IPS-15b (cell line): ENCODE data around the gene PSMC3.

Experiments
- H3K27me3 ChIP-seq: one replicate; pipeline ENCODE4 v1.6.1; 2013; ENCODE audit warnings: low read length; ENCODE audit not compliant: control insufficient read depth, insufficient read depth
- H3K36me3 ChIP-seq: one replicate; pipeline ENCODE4 v1.6.1; 2013; ENCODE audit warnings: low read length; ENCODE audit not compliant: control insufficient read depth, insufficient read depth
- H3K4me1 ChIP-seq: one replicate; pipeline ENCODE4 v1.6.1; 2013; ENCODE audit warnings: mild to moderate bottlenecking, low read length; ENCODE audit not compliant: control insufficient read depth, insufficient read depth
- H3K4me3 ChIP-seq: one replicate; pipeline ENCODE4 v1.5.1; 2013; ENCODE audit warnings: low read depth, low read length
- H3K9ac ChIP-seq: one replicate; pipeline ENCODE4 v1.6.1; 2013; ENCODE audit warnings: low read depth, mild to moderate bottlenecking, low read length
- H3K9me3 ChIP-seq: one replicate; pipeline ENCODE4 v1.6.1; 2013; ENCODE audit warnings: mild to moderate bottlenecking, low read length; ENCODE audit not compliant: control insufficient read depth, insufficient read depth

Gene PSMC3

DNA sequence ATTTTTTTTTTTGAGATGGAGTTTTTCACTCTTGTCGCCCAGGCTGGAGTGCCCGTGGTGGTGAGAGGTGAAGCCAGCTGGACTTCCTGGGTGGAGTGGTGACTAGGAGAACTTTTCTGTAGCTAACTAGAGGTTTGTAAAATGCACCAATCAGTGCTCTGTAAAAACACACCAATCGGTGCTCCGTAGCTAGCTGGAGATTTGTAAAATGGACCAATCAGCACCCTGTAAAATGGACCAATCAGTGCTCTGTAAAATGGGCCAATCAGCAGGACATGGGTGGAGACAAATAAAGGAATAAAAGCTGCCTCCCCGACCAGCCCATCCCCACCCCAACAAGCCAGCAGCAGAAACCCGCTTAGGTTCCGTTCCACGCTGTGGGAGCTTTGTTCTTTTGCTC lies 27.1 kb upstream of the PSMC3 start:
- no peaks in the 10 kb centered on the region for H3K27me3 ChIP-seq
- no peaks in the 10 kb centered on the region for H3K36me3 ChIP-seq
- no peaks in the 10 kb centered on the region for H3K9me3 ChIP-seq

DNA sequence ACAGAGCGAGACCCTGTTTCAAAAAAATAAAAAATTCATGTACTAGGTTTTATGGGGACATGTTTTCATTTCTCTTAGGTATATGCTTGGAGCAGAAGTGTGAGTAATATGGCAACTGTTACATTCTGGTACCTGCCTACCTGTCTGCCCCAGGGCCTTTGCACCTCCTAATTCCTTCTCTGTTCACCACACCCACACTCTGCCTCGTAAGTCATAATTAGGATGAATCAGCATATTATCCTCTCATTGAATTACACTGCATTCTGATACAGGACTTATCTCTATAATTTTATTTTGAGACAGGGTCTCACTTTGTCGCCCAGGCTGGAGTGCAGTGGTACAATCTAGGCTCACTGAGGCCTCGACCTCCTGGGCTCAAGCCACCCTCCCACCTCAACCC lies 25.8 kb upstream of the PSMC3 start:
- Histone ChIP-seq H3K27me3 (no peaks in the 10 kb centered on the region), H3K9ac (no peak overlapping the region), H3K36me3 (no peaks in the 10 kb centered on the region), H3K9me3 (no peaks in the 10 kb centered on the region), H3K4me1 (no peaks in the 10 kb centered on the region), H3K4me3 (no peak overlapping the region)

More for the DNA sequence above, 27.1 kb upstream of the PSMC3 start:
- Histone ChIP-seq H3K4me1 (no peaks in the 10 kb centered on the region), H3K4me3 (no peak overlapping the region), H3K9ac (no peak overlapping the region)

DNA sequence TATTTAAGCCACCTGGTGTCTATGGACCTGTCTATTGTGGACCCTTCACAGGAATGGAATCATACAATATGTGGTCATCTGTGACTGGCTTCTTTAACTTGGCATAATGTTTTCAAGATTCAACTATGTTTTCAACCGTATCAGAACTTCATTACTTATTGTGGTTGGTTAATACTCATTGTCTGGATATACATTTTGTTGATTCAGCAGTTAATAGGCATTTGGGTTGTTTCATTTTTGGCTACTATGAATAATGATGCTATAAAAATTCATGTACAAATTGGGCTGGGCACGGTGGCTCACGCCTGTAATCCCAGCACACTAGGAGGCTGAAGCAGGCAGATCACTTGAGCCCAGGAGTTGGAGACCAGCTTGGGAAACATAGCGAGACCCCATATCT lies 25.2 kb upstream of the PSMC3 start:
- no peak overlapping the region for H3K9ac ChIP-seq
- H3K36me3 ChIP-seq: no peaks in the 10 kb centered on the region
- no peaks in the 10 kb centered on the region for H3K27me3 ChIP-seq
- H3K4me3 ChIP-seq: no peak overlapping the region
- H3K4me1 ChIP-seq: no peaks in the 10 kb centered on the region
- H3K9me3 ChIP-seq: no peaks in the 10 kb centered on the region

DNA sequence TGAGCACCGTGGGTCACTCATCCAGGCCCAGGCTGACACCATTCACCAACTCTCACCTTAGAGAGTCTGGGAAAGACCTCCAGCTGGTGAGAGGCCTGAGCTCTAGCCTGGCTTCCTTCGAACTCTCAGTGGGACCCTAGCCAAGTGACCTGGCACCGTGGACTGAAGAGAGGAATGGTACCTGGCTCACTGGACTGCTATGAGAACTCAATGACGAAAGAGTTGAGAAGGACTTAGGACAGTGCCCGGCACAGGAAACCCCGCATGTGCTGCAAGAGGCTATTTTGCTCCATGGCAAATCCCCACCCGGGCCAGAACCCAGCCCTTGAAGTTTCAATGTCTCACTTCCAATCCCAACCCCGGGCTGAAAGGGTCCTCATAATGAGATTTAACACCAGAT lies 23.3 kb upstream of the PSMC3 start:
- Histone ChIP-seq H3K4me1 (no peaks in the 10 kb centered on the region), H3K9ac (no peak overlapping the region), H3K27me3 (no peaks in the 10 kb centered on the region), H3K9me3 (no peaks in the 10 kb centered on the region), H3K36me3 (no peaks in the 10 kb centered on the region), H3K4me3 (no peak overlapping the region)

DNA sequence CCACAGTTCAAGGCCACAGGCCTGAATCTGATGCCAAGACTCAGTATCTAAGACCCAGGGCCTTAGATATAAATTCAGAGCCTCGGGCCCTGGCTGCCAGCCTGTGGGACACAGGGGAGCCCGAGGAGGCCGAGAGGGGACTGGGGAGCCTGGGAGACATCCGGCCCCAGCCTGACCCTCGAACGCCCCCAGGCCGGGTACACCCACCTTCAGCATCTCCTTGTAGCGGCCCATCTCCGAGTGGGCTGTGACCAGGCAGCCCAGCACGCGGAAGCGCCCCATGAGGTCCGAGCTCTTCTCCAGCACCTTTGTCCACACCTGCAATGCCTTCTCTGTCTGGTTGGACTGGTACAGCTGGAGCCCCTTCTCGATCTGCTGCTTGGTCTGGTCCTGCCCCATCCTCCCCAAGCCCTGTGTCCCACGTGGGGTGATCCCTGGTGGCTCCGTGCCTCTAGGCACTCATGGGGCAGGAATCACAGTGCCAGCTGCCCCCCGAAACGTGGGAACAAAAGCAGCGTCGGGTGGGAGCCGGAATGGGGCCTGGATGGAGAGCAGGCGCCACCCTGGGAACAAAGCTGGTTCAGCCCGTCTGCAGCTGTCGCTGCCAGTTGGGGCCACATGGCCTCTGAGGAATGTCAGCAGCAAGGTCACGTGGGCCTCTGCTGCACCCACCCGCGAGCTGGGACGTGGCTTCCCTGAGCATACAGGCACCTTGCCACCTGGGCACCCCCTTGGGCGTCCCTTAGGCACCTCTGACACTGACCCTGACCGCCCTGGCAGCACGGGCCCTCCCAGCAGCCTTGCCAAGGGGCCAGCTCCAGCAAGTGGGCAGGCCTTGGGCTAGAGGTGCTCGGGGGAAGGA lies 22.6 kb upstream of the PSMC3 start, which contains the start of gene RAPSN:
Gene RAPSN (minus strand): TSS at position 571 of the 862 bp plus-strand sequence. CDS start 172 bp downstream, at position 399.
- Histone ChIP-seq H3K27me3 (no peaks in the 10 kb centered on the region), H3K36me3 (no peaks in the 10 kb centered on the region), H3K4me3 (no peak within 1 kb of the TSS), H3K4me1 (no peaks in the 10 kb centered on the region), H3K9me3 (no peaks in the 10 kb centered on the region), H3K9ac (no peak within 1 kb of the TSS)

DNA sequence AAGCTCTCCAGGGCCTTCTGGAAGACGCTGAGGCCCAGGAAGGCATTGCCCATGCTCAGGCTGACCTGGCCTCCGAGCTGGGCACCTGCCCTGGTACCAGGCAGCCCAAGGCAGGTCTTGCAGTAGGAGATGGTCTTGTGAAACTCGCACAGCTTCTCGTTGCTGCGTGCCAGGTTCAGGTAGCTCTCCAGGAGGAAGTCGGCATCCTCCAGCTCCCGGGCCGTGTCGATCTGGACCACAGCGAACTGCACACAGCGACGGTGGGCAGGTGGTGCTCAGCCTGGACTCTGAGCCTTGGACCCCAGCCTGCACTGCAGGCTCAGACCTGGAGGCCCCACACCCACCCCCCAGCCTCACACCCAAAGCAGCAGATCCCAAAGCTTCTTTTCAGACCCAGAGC lies 21.7 kb upstream of the PSMC3 start:
- H3K27me3 ChIP-seq: no peaks in the 10 kb centered on the region
- no peaks in the 10 kb centered on the region for H3K36me3 ChIP-seq
- no peaks in the 10 kb centered on the region for H3K4me1 ChIP-seq
- no peak overlapping the region for H3K4me3 ChIP-seq
- H3K9ac ChIP-seq: no peak overlapping the region
- no peaks in the 10 kb centered on the region for H3K9me3 ChIP-seq

DNA sequence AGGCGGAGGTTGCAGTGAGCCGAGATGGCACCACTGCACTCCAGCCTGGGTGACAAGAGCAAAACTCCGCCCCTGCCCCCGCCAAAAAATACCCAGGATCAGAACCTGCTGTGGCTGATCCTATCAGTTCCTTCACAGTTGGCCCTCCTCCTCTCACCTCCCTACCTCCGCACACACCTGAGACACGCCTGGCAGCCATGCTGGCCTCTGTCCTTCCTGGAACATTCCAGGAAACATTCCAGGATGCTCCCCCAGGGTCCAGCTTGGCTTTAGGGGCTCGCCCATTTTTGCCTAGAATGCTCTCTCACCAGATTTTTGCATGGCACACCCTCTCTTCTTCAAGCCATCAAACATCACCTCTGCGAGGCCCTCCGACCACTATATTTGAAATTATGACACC lies 20.6 kb upstream of the PSMC3 start:
- H3K9me3 ChIP-seq: no peaks in the 10 kb centered on the region
- no peaks in the 10 kb centered on the region for H3K27me3 ChIP-seq
- H3K4me3 ChIP-seq: no peak overlapping the region
- no peaks in the 10 kb centered on the region for H3K36me3 ChIP-seq
- H3K9ac ChIP-seq: no peak overlapping the region
- H3K4me1 ChIP-seq: no peaks in the 10 kb centered on the region

DNA sequence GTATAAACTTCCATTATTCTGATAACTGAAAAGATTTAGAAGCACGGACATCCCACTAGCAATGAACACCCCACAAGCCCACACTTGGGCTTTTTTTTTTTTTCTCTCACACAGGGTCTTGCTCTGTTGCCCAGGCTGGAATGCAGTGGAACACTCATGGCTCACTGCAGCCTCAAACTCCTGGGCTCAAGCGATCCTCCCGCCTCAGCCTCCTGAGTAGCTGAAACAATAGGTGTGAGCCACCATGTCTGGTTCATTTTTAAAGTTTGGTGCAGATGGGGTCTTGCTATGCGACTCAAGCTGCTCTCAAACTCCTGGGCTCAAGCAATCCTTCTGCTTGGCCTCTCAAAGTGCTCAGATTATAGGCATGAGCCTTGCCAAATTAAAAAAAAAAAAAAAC lies 19.6 kb upstream of the PSMC3 start:
- Histone ChIP-seq H3K36me3 (no peaks in the 10 kb centered on the region), H3K4me1 (no peaks in the 10 kb centered on the region), H3K27me3 (no peaks in the 10 kb centered on the region), H3K9me3 (no peaks in the 10 kb centered on the region), H3K9ac (no peak overlapping the region), H3K4me3 (no peak overlapping the region)

DNA sequence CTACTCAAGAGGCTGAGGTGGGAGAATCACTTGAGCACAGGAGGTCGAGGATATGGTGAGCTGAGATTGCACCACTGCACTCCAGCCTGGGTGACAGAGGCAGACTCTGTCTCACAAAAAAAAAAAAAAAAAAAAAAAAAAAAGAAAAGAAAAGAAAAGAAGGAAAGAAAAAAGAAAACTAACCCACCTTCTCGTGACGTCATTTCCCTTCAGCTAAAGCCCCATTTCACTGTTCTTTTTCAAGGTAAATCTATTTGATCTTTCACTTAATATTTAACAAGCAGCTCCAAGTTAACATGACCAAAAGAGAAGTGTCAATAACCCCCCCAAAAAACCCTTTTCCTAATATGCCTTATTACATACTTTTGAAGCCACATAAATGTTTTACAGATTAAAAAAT lies 17.6 kb upstream of the PSMC3 start:
- Histone ChIP-seq H3K36me3 (no peaks in the 10 kb centered on the region), H3K9ac (no peak overlapping the region), H3K27me3 (no peaks in the 10 kb centered on the region), H3K4me3 (no peak overlapping the region), H3K9me3 (no peaks in the 10 kb centered on the region), H3K4me1 (no peaks in the 10 kb centered on the region)

DNA sequence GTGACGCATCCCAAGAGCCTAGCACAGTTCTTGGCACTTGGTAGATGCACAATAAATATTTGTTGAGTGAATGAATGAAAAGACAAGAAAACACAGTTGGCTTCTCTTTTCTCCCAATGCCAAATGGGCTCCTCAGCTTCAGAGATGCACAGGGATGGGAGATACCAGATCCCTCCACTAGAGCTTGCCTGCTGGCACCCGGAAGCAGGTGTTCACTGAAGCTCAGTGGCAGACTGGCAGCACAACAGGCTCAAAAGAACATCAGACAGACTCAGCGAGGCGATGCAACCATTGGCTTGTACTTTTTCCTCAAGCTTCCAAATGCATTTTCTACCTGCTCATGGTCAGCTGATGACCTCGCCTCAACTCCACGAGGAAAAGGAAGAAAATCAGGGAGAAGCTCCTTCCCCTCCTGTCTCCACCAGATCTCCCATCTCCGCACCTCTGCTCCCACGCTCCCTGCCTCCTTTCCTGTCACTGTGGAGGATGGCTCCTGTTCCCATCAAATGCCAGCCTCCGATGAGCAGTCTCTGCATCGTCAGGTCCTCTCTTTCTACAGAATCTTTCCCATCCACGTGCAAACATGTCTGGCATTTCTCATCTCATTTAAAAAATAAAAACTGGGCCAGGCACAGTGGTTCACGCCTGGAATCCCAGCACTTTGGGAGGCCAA lies 16.9 kb upstream of the PSMC3 start:
- Histone ChIP-seq H3K27me3 (no peaks in the 10 kb centered on the region), H3K4me3 (no peak overlapping the region), H3K9ac (no peak overlapping the region), H3K4me1 (no peaks in the 10 kb centered on the region), H3K9me3 (no peaks in the 10 kb centered on the region), H3K36me3 (no peaks in the 10 kb centered on the region)

DNA sequence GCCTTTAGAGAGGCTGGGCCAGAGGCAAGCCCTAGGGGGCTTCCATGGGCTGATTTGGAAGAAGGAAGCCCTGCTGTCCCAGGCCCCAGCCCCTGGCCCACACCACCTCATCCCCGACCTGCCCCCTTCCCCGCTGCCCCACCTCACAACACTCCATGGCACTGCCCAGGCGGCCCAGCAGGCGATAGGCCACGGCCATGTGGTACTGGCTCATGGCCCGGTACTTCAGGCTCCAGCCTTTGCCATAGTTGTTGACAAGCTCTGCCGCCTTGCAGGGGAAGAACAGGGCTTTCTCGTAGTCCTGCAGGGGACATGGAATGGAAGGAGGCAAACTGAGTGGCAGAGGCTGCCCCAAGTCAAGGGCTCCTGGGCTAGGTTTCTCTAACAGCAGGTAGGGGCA lies 16.3 kb upstream of the PSMC3 start:
- Histone ChIP-seq H3K4me1 (no peaks in the 10 kb centered on the region), H3K9ac (no peak overlapping the region), H3K9me3 (no peaks in the 10 kb centered on the region), H3K36me3 (no peaks in the 10 kb centered on the region), H3K27me3 (no peaks in the 10 kb centered on the region), H3K4me3 (no peak overlapping the region)

DNA sequence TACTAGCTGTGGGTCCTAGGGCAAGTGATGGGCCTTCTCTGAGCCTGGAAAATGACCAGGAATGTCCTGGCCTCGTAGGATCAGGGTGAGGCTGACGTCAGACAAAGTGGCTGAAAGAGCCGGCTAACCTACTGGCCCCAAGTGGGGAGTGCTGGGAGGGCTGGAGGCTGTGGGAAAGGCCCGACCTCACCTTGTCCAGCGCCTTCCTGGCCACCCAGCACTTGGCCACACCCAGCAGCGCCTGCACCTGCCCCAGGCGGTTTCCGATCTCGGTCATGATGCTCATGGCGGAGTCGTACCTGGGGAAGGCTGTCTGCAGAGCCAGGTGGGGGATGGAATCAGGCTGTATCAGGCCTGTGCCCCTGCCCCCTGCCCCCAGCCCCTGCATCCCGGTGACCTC lies 15.2 kb upstream of the PSMC3 start:
- Histone ChIP-seq H3K36me3 (no peaks in the 10 kb centered on the region), H3K9me3 (no peaks in the 10 kb centered on the region), H3K9ac (no peak overlapping the region), H3K27me3 (no peaks in the 10 kb centered on the region), H3K4me1 (no peaks in the 10 kb centered on the region), H3K4me3 (no peak overlapping the region)
